H1 (cell line): ENCODE measurements around the gene SMDT1. TPM values are rescaled to one million over a fixed set of nuclear protein-coding genes. Genes with fewer than 3 reads are reported as not detected.

ENCODE experiments used
- CTCF ChIA-PET: fragments of 300-600 bp; sonication (Branson Sonifier 250); formaldehyde crosslinking; loops from one replicate; lab custom pipeline; 2021; ENCODE audit not compliant: partially characterized antibody; lab: Charles Lee
- POLR2A ChIA-PET: fragments of 300-600 bp; sonication (Branson Sonifier 250); formaldehyde crosslinking; loops from one replicate; lab custom pipeline; 2021; ENCODE audit warnings: inconsistent platforms; ENCODE audit not compliant: partially characterized antibody; lab: Charles Lee
- DNase-seq, 2 experiments: peaks; one replicate each; pipeline versions ENCODE4 v3.0.0 to v3.0.0-alpha.2; 2010 to 2022; ENCODE audit warnings: low spot score in 2 of 2, low read depth in 1 of 2, mixed read lengths in 1 of 2
- FAIRE-seq: peaks from 2 replicates; lab custom pipeline; 2011; peaks lifted over from hg19 to GRCh38; lab: Jason Lieb, UNC
- H2AFZ ChIP-seq: 2 replicates; pipeline ENCODE4 v1.8.1; 2012; ENCODE audit warnings: low read length, inconsistent platforms
- H2AK5ac ChIP-seq: 2 replicates; pipeline ENCODE4 v1.6.1; 2013; ENCODE audit warnings: low read depth, low read length
- H2BK120ac ChIP-seq: replicated peaks from 2 replicates; pipeline ENCODE3; 2013; ENCODE audit warnings: low read depth, low read length, inconsistent platforms
- H2BK12ac ChIP-seq: 2 replicates; pipeline ENCODE4 v1.6.1; 2013; ENCODE audit warnings: low read depth, low read length
- H2BK15ac ChIP-seq: 2 replicates; pipeline ENCODE4 v1.6.1; 2013; ENCODE audit warnings: low read length
- H2BK20ac ChIP-seq: 2 replicates; pipeline ENCODE4 v1.6.1; 2013; ENCODE audit warnings: low read length
- H2BK5ac ChIP-seq: 2 replicates; pipeline ENCODE4 v1.6.1; 2013; ENCODE audit warnings: low read depth, low read length
- H3K14ac ChIP-seq: 2 replicates; pipeline ENCODE4 v1.6.1; 2013; ENCODE audit warnings: inconsistent platforms; ENCODE audit not compliant: insufficient read length
- H3K18ac ChIP-seq: 2 replicates; pipeline ENCODE4 v1.6.1; 2013; ENCODE audit warnings: low read length; ENCODE audit errors: extremely low read depth
- H3K23ac ChIP-seq: 2 replicates; pipeline ENCODE4 v1.6.1; 2013; ENCODE audit warnings: inconsistent platforms; ENCODE audit not compliant: insufficient read length
- H3K23me2 ChIP-seq: 2 replicates; pipeline ENCODE4 v1.6.1; 2013; ENCODE audit warnings: low read depth, low read length
- H3K27ac ChIP-seq: 2 replicates; pipeline ENCODE4 v1.6.1; 2011; ENCODE audit warnings: low read depth, low read length, inconsistent platforms
- H3K27me3 ChIP-seq, 4 experiments: replicated peaks in 1 of 4; 1 replicate in 1 of 4; 2 replicates in 3 of 4; pipeline versions ENCODE4 v1.6.1 to v1.8.1; 2011 to 2013; ENCODE audit warnings: low read length in 3 of 4, mild to moderate bottlenecking in 3 of 4, inconsistent platforms in 2 of 4, mixed read lengths in 2 of 4, moderate library complexity in 1 of 4; ENCODE audit not compliant: control insufficient read depth in 3 of 4, insufficient read depth in 3 of 4; ENCODE audit errors: extremely low read depth in 1 of 4
- H3K36me3 ChIP-seq, 4 experiments: 2 replicates each; pipeline versions ENCODE4 v1.6.1 to v1.8.1; 2011 to 2013; ENCODE audit warnings: mild to moderate bottlenecking in 4 of 4, low read length in 3 of 4, moderate library complexity in 2 of 4, control low read depth in 1 of 4, inconsistent platforms in 1 of 4; ENCODE audit not compliant: insufficient read depth in 4 of 4, control insufficient read depth in 2 of 4
- H3K4ac ChIP-seq: replicated peaks from 2 replicates; pipeline ENCODE3; 2013; ENCODE audit warnings: low read length, low read depth, mixed read lengths, inconsistent platforms; ENCODE audit not compliant: insufficient read length
- H3K4me1 ChIP-seq, 4 experiments: replicated peaks in 1 of 4; 1 replicate in 1 of 4; 2 replicates in 3 of 4; pipeline versions ENCODE4 v1.6.1 to v1.8.1; 2011 to 2013; ENCODE audit warnings: low read length in 3 of 4, inconsistent platforms in 2 of 4, mixed read lengths in 1 of 4; ENCODE audit not compliant: insufficient read depth in 4 of 4, control insufficient read depth in 3 of 4
- H3K4me2 ChIP-seq, 2 experiments: 2 replicates each; pipeline versions ENCODE4 v1.6.1 to v1.8.1; 2011 to 2013; ENCODE audit warnings: low read depth in 2 of 2, low read length in 2 of 2, control low read depth in 1 of 2, inconsistent platforms in 1 of 2, mild to moderate bottlenecking in 1 of 2; ENCODE audit not compliant: insufficient read depth in 1 of 2
- H3K4me3 ChIP-seq, 4 experiments: fragments of 200-600, 300-600 bp in 1 of 4; sonication (generic), shearing (Covaris generic), sonication (Bioruptor Twin) in 1 of 4; 2 replicates each; pipeline versions ENCODE4 v1.5.1 to v1.8.1; 2011 to 2016; ENCODE audit warnings: low read length in 4 of 4, low read depth in 3 of 4, control low read depth in 2 of 4, inconsistent platforms in 2 of 4, mild to moderate bottlenecking in 2 of 4, mixed read lengths in 1 of 4, moderate library complexity in 1 of 4; ENCODE audit not compliant: insufficient read depth in 2 of 4; ENCODE audit errors: extremely low read depth in 1 of 4
- H3K56ac ChIP-seq: replicated peaks from 2 replicates; pipeline ENCODE3; 2013; ENCODE audit warnings: low read depth, mild to moderate bottlenecking, mixed read lengths, low read length, inconsistent platforms; ENCODE audit not compliant: insufficient read length
- H3K79me1 ChIP-seq: 2 replicates; pipeline ENCODE4 v1.6.1; 2013; ENCODE audit warnings: low read depth, low read length, control low read depth
- H3K79me2 ChIP-seq, 2 experiments: 2 replicates each; pipeline versions ENCODE4 v1.6.1 to v1.8.1; 2012 to 2013; ENCODE audit warnings: low read length in 2 of 2, mild to moderate bottlenecking in 2 of 2, inconsistent platforms in 1 of 2; ENCODE audit not compliant: insufficient read depth in 2 of 2, control insufficient read depth in 1 of 2
- H3K9ac ChIP-seq, 4 experiments: replicated peaks in 1 of 4; 1 replicate in 1 of 4; 2 replicates in 3 of 4; pipeline versions ENCODE4 v1.6.1 to v1.8.1; 2011 to 2013; ENCODE audit warnings: low read depth in 3 of 4, low read length in 3 of 4, control low read depth in 2 of 4, mild to moderate bottlenecking in 2 of 4, moderate library complexity in 2 of 4, inconsistent platforms in 1 of 4; ENCODE audit errors: extremely low read depth in 1 of 4
- H3K9me3 ChIP-seq, 2 experiments: 2 replicates each; pipeline versions ENCODE4 v1.6.1 to v1.8.1; 2012 to 2013; ENCODE audit warnings: mild to moderate bottlenecking in 2 of 2, moderate library complexity in 2 of 2, control low read depth in 1 of 2, inconsistent platforms in 1 of 2, low read depth in 1 of 2, low read length in 1 of 2, mixed read lengths in 1 of 2; ENCODE audit not compliant: insufficient read depth in 2 of 2
- H4K20me1 ChIP-seq, 2 experiments: replicated peaks in 1 of 2; 2 replicates each; pipeline versions ENCODE3 to v1.8.1; 2011 to 2013; ENCODE audit warnings: inconsistent platforms in 2 of 2, low read length in 2 of 2, mild to moderate bottlenecking in 1 of 2; ENCODE audit not compliant: insufficient read depth in 2 of 2, control insufficient read depth in 1 of 2
- H4K5ac ChIP-seq: 2 replicates; pipeline ENCODE4 v1.6.1; 2013; ENCODE audit warnings: low read length, low read depth, mixed read lengths, inconsistent platforms; ENCODE audit not compliant: insufficient read length
- H4K8ac ChIP-seq: 2 replicates; pipeline ENCODE4 v1.8.0; 2013; ENCODE audit warnings: mild to moderate bottlenecking, moderate library complexity, low read length, inconsistent platforms; ENCODE audit not compliant: insufficient read depth; ENCODE audit errors: extremely low read depth
- H4K91ac ChIP-seq: replicated peaks from 2 replicates; pipeline ENCODE3; 2013; ENCODE audit warnings: low read length, mixed read lengths, inconsistent platforms; ENCODE audit not compliant: insufficient read length
- CBX8 ChIP-seq: fragments of 300-800, 300-1000 bp; sonication (generic); IDR thresholded peaks from 2 replicates; pipeline ENCODE4 v1.7.1; 2016; ENCODE audit warnings: low read depth, low read length, borderline replicate concordance
- MAFK ChIP-seq: IDR thresholded peaks from 2 replicates; pipeline ENCODE4 v1.6.1; 2012; ENCODE audit warnings: low read depth, mild to moderate bottlenecking, improper control_type of control experiment, low read length
- MAX ChIP-seq: IDR thresholded peaks from 2 replicates; pipeline ENCODE4 v1.6.1; 2012; ENCODE audit warnings: inconsistent platforms
- POU5F1 ChIP-seq: IDR thresholded peaks from 2 replicates; pipeline ENCODE4 v1.6.1; 2011; ENCODE audit warnings: low read depth, mild to moderate bottlenecking, low read length, moderate library complexity
- SIRT6 ChIP-seq: IDR thresholded peaks from one replicate; pipeline ENCODE4 v1.7.1; 2012; ENCODE audit warnings: low read length, inconsistent platforms
- WGBS, 2 experiments: shearing (Covaris generic) in 1 of 2; methylation state at CpG; one replicate each; pipeline versions ENCODE4 v1.1.6 to v1.1.7; 2013 to 2015; ENCODE audit warnings: low lambda C conversion rate in 2 of 2, mixed read lengths in 2 of 2, inconsistent platforms in 1 of 2, low coverage in 1 of 2, missing lambda C conversion rate in 1 of 2; ENCODE audit not compliant: insufficient replicate concordance in 2 of 2, insufficient coverage in 1 of 2, insufficient read length in 1 of 2; ENCODE audit errors: extremely low coverage in 1 of 2, missing lambda C conversion rate in 1 of 2; 5-methylcytosine and 5-hydroxymethylcytosine counted together
- polyA plus RNA-seq, 7 experiments: library from polyadenylated mRNA; depleted of rRNA in 3 of 7; stranded (reverse) in 5 of 7; unstranded in 2 of 7; fragments of >200 nt in 5 of 7; fragments of 200-250 nt in 2 of 7; gene quantifications; 1 replicate in 5 of 7; 2 replicates in 1 of 7; 4 replicates in 1 of 7; pipeline versions ENCODE4 v1.2.1 to v1.2.3, GENCODE V29; 2011 to 2013; ENCODE audit warnings: missing spikeins in 2 of 7, mixed read lengths in 2 of 7
- total RNA-seq: library from RNA; stranded (reverse); fragmentation: NEBNext Ultra II Directional; extraction: Animal tissue kit (Norgen Biotek cat#: 25700); gene quantifications from 2 replicates; pipeline ENCODE4 v1.2.1, GENCODE V29; 2021

The SMDT1 gene
- total and polyA plus RNA-seq, 2 of the 8 experiments (the other 6 are each of a cell fraction or from before 2014, with no cell fraction given): 34.9 to 35.6 TPM

- no peak for FAIRE-seq
These were observed 12.6 kb upstream of the SMDT1 start for GRCh38 chr22:42066937-42067336.

More at GRCh38 chr22:42066937-42067336, 12.6 kb upstream of the SMDT1 start:
- Histone ChIP-seq H2BK15ac (no peak overlapping the region), H3K4me3 (no peak overlapping the region), H3K79me1 (no peaks in the 10 kb centered on the region), H3K14ac (no peak overlapping the region), H4K8ac (no peak overlapping the region), H2BK120ac (no peak overlapping the region), H3K79me2 (no peaks in the 10 kb centered on the region), H3K23me2 (peaks cover 8% of the 10 kb centered on the region; the same call in 1 of the 2 replicates), H2BK5ac (no peak overlapping the region), H2AFZ (no peak overlapping the region), H4K20me1 (peaks cover 0 to 3% of the 10 kb centered on the region in 2 experiments), H3K4me2 (no peak overlapping the region), H3K27me3 (no peaks in the 10 kb centered on the region; a peak in 2 of 7 replicates), H3K9me3 (no peaks in the 10 kb centered on the region), H3K27ac (no peak overlapping the region), H3K18ac (no peak overlapping the region), H3K36me3 (no peaks in the 10 kb centered on the region; a peak in 2 of 8 replicates), H3K56ac (no peak overlapping the region), H2AK5ac (no peak overlapping the region), H3K4ac (no peak overlapping the region), H3K9ac (no peak overlapping the region), H3K23ac (no peak overlapping the region), H3K4me1 (peaks cover 0 to 26% (median 13%) of the 10 kb centered on the region in 4 experiments; a peak in 6 of 7 replicates), H2BK12ac (no peak overlapping the region), H4K5ac (no peak overlapping the region), H4K91ac (no peak overlapping the region), H2BK20ac (no peak overlapping the region)
- ChIA-PET CTCF (interaction anchor here (0.5 to 1.1 kb wide), 2 partner anchors 50 to 1857 kb away, joined by 3 to 5 read pairs; partner anchors contain the start of gene PNPLA3), POLR2A (interaction anchor here (0.9 to 1.1 kb wide), 2 partner anchors 9 to 13 kb away, joined by 3 to 5 read pairs; no protein-coding TSS in a partner anchor)
- TF ChIP-seq POU5F1: no peak
- no peak for TF ChIP-seq MAFK
- TF ChIP-seq MAX: no peak
- no peak for TF ChIP-seq SIRT6
- TF ChIP-seq CBX8: no peak
- WGBS, 2 experiments: 94% methylated on average over 9 of the region's 10 CpGs; no CpG with 5 or more reads in 1 of the 2 experiments
- DNase-seq: no peak
